Endothelial cell of umbilical vein (primary cell): ENCODE measurements around the gene SLC44A4. TPM values are rescaled to one million over a fixed set of nuclear protein-coding genes. Genes with fewer than 3 reads are reported as not detected.
A peak's percentile ranks its signal among the peaks of the same experiment; 100 is the strongest.

Source experiments
- BruUV-seq: library from RNA; stranded (reverse); fragments of 400-500 nt; replicated peaks from 2 replicates; lab custom pipeline; 2021; lab: Mats Ljungman, UMichigan
- CTCF ChIA-PET: fragments of 300-600, 350-600 bp; sonication (Branson Sonifier 250); formaldehyde crosslinking; loops from one replicate; lab custom pipeline; 2021; ENCODE audit warnings: antibody characterized with exemption, inconsistent platforms; lab: Charles Lee
- POLR2A ChIA-PET: fragments of 300-600, 350-600 bp; sonication (Branson Sonifier 250); formaldehyde crosslinking; loops from one replicate; lab custom pipeline; 2021; ENCODE audit warnings: antibody characterized with exemption, inconsistent platforms; lab: Charles Lee
- DNase-seq: peaks from one replicate; pipeline ENCODE4 v3.0.0-alpha.2; 2011; ENCODE audit warnings: low read depth, low spot score
- FAIRE-seq: peaks from 2 replicates; lab custom pipeline; 2011; peaks lifted over from hg19 to GRCh38; lab: Jason Lieb, UNC
- H2AFZ ChIP-seq: 2 replicates; pipeline ENCODE4 v1.6.0; 2012; ENCODE audit warnings: low read depth, low read length, control low read depth, inconsistent platforms
- H3K27ac ChIP-seq: 2 replicates; pipeline ENCODE4 v1.5.1; 2011; ENCODE audit warnings: low read depth, mild to moderate bottlenecking, control low read depth, low read length, moderate library complexity; ENCODE audit not compliant: insufficient read depth
- H3K27me3 ChIP-seq, 2 experiments: 2 replicates each; pipeline versions ENCODE4 v1.6.0 to v1.6.1; 2011; ENCODE audit warnings: low read length in 2 of 2, mixed read lengths in 1 of 2; ENCODE audit not compliant: control insufficient read depth in 2 of 2, insufficient read depth in 2 of 2
- H3K36me3 ChIP-seq, 2 experiments: 2 replicates in 1 of 2; 3 replicates in 1 of 2; pipeline ENCODE4 v1.5.1; 2011; ENCODE audit warnings: low read length in 2 of 2, mild to moderate bottlenecking in 1 of 2, moderate library complexity in 1 of 2; ENCODE audit not compliant: control insufficient read depth in 2 of 2, insufficient read depth in 2 of 2; ENCODE audit errors: extremely low read depth in 1 of 2
- H3K4me1 ChIP-seq: 3 replicates; pipeline ENCODE4 v1.5.1; 2011; ENCODE audit warnings: mild to moderate bottlenecking, low read length; ENCODE audit not compliant: control insufficient read depth, insufficient read depth; ENCODE audit errors: extremely low read depth
- H3K4me2 ChIP-seq: 2 replicates; pipeline ENCODE4 v1.6.1; 2011; ENCODE audit warnings: low read length, control low read depth, mixed read lengths; ENCODE audit not compliant: insufficient read depth
- H3K4me3 ChIP-seq, 3 experiments: fragments of 200-600 bp in 1 of 3; sonication (generic), shearing (Covaris generic) in 1 of 3; replicated peaks in 1 of 3; 2 replicates each; pipeline ENCODE4 v1.5.1; 2011 to 2016; ENCODE audit warnings: control low read depth in 3 of 3, low read length in 3 of 3, mild to moderate bottlenecking in 2 of 3, inconsistent platforms in 1 of 3, low read depth in 1 of 3, moderate library complexity in 1 of 3; ENCODE audit not compliant: insufficient read depth in 1 of 3
- H3K79me2 ChIP-seq: 2 replicates; pipeline ENCODE4 v1.6.0; 2012; ENCODE audit warnings: low read length, inconsistent platforms; ENCODE audit not compliant: control insufficient read depth, insufficient read depth
- H3K9ac ChIP-seq: replicated peaks from 2 replicates; pipeline ENCODE3; 2011; ENCODE audit warnings: low read length, control low read depth; ENCODE audit not compliant: insufficient read depth; ENCODE audit errors: extremely low read depth
- H3K9me1 ChIP-seq: replicated peaks from 3 replicates; pipeline ENCODE4 v1.6.0; 2011; ENCODE audit warnings: mild to moderate bottlenecking, low read length; ENCODE audit not compliant: control insufficient read depth, insufficient read depth; ENCODE audit errors: extremely low read depth
- H3K9me3 ChIP-seq: replicated peaks from 2 replicates; pipeline ENCODE4 v1.5.1; 2012; ENCODE audit warnings: low read length, inconsistent platforms; ENCODE audit not compliant: control insufficient read depth, insufficient read depth
- H4K20me1 ChIP-seq: replicated peaks from 2 replicates; pipeline ENCODE3; 2011; ENCODE audit warnings: mild to moderate bottlenecking, low read length; ENCODE audit not compliant: control insufficient read depth, insufficient read depth; ENCODE audit errors: extremely low read depth
- EZH2 ChIP-seq: IDR thresholded peaks from 2 replicates; pipeline ENCODE4 v1.6.1; 2012; ENCODE audit warnings: borderline replicate concordance, low read depth, mild to moderate bottlenecking, moderate library complexity, low read length, inconsistent platforms; ENCODE audit not compliant: severe bottlenecking
- FOS ChIP-seq: IDR thresholded peaks from 2 replicates; pipeline ENCODE4 v1.6.1; 2011; ENCODE audit warnings: mild to moderate bottlenecking, low read length, moderate library complexity, borderline replicate concordance; ENCODE audit not compliant: insufficient read depth
- GATA2 ChIP-seq: IDR thresholded peaks from 2 replicates; pipeline ENCODE4 v1.7.0; 2011; ENCODE audit warnings: low read depth, mild to moderate bottlenecking, moderate library complexity, mixed read lengths, low read length; ENCODE audit not compliant: insufficient read length, insufficient read depth
- JUN ChIP-seq: IDR thresholded peaks from 2 replicates; pipeline ENCODE4 v1.6.1; 2011; ENCODE audit warnings: borderline replicate concordance, low read depth; ENCODE audit not compliant: insufficient read length, insufficient read depth
- MAX ChIP-seq: IDR thresholded peaks from 2 replicates; pipeline ENCODE4 v1.6.1; 2011; ENCODE audit not compliant: insufficient read depth, insufficient read length
- MYC ChIP-seq: IDR thresholded peaks from one replicate; pipeline ENCODE4 v1.6.1; 2011; ENCODE audit warnings: mild to moderate bottlenecking, low read depth, low read length
- POLR2A ChIP-seq: IDR thresholded peaks from 2 replicates; pipeline ENCODE4 v1.6.1; 2012; ENCODE audit warnings: low read depth, mild to moderate bottlenecking, control low read depth, low read length
- POLR2AphosphoS5 ChIP-seq: IDR thresholded peaks from 2 replicates; pipeline ENCODE4 v1.6.1; 2012; ENCODE audit warnings: low read depth, mild to moderate bottlenecking, control low read depth, low read length, moderate library complexity; ENCODE audit not compliant: insufficient read depth
- dilution Hi-C: fragments of 300-500 bp; cut with MboI; formaldehyde crosslinking; loops from one replicate; pipeline ENCODE4 v1.15.0; 2019; ENCODE audit warnings: low sequenced_read_pairs; ENCODE audit not compliant: extremely low pct_ligation_motif_present
- intact Hi-C: fragments of 100-400 bp; cut with micrococcal nuclease; formaldehyde crosslinking; loops from one replicate; pipeline ENCODE4 v1.10.0; 2022
- polyA plus RNA-seq, 4 experiments: library from polyadenylated mRNA; depleted of rRNA in 3 of 4; stranded (reverse) in 3 of 4; unstranded in 1 of 4; fragments of >200 nt; gene quantifications; 2 replicates each; pipeline versions ENCODE4 v1.2.1 to v1.2.3, GENCODE V29; 2011 to 2012; ENCODE audit warnings: missing spikeins in 1 of 4
- total RNA-seq: library from RNA; stranded (reverse); gene quantifications from 2 replicates; pipeline ENCODE4 v1.2.3, GENCODE V29; 2021
- TF ChIP-seq, protein P1 (sequence below), 2 donors: IDR thresholded peaks; 1 replicate in 1 of 2; 2 replicates in 1 of 2; pipeline ENCODE4 v1.5.1; 2011; ENCODE audit warnings: low read length in 2 of 2, mild to moderate bottlenecking in 2 of 2, moderate library complexity in 2 of 2, control low read depth in 1 of 2, inconsistent platforms in 1 of 2, low read depth in 1 of 2; ENCODE audit not compliant: insufficient read depth in 1 of 2; ENCODE audit errors: extremely low read depth in 1 of 2

The SLC44A4 gene
- total and polyA plus RNA-seq, 2 donors (not counting 3 experiments of a cell fraction or from before 2014, with no cell fraction given) = 0.84 to 1.1 TPM

DNA sequence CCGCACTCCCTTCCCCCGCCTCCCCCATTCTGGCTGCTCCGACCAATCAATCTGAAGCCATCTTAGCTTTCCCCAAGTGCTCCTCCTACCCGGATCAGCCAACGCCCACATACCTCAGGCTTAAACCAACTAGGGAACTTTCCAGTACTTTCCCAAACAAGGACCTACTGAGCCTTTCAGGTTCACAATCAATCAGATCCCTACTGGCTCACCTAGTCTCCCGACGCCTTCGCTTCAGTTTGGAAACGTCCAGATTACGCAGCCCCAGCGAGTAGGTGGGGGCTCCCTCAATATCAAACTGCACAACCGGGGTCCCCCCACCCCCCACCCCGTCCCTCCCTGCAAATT lies 64.1 kb downstream of the SLC44A4 start:
- Histone ChIP-seq H3K9me1 (no peaks in the 10 kb centered on the region), H3K27me3 (no peaks in the 10 kb centered on the region), H3K9me3 (no peaks in the 10 kb centered on the region), H3K4me2 (peak overlapping the region; percentile 54), H3K4me1 (peaks cover 21% of the 10 kb centered on the region), H3K9ac (peak overlapping the region; percentile 30), H2AFZ (peak overlapping the region; percentile 14), H4K20me1 (no peaks in the 10 kb centered on the region), H3K36me3 (no peaks in the 10 kb centered on the region), H3K27ac (peak overlapping the region; percentile 65), H3K4me3 (peak overlapping the region; percentile 33 to 83 (median 37)), H3K79me2 (peaks cover 16% of the 10 kb centered on the region)
- dilution Hi-C loops = no loop called here
- FAIRE-seq (no peak), DNase-seq (peak; percentile 96)
- intact Hi-C loops = loop anchor here (2.0 kb wide), 1 partner anchor 20 kb away; the partner anchor contains the start of gene VARS1
- POLR2A ChIA-PET = interaction anchor here (0.6 to 2.3 kb wide), 13 partner anchors 8 to 156 kb away, joined by 3 to 43 read pairs (median 4); partner anchors contain the start of genes HSPA1B, LSM2, MSH5 and NEU1
- CTCF ChIA-PET = interaction anchor here (0.6 to 3.3 kb wide), 10 partner anchors 8 to 133 kb away, joined by 3 to 18 read pairs (median 4); partner anchors contain the start of genes HSPA1B, LSM2, LY6G5C and VARS1
- BruUV-seq = no TSS peak
- peak; percentile 18 for TF ChIP-seq POLR2A
- TF ChIP-seq FOS = no peak

DNA sequence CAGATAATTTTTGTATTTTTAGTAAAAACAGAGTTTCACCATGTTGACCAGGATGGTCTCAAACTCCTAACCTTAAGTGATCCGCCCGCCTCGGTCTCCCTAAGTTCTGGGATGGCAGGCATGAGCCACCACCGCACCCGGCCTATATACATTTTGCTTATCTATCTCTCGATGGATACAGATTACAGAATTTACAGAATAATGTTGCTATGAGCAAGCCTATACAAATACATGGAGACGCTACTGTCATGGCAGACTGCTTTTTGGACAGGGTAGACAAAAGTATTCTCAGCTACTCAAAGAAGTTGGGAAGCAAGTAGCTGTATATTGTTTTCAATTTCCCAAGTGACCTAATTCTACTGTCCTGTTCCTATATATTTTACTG lies 65.3 kb downstream of the SLC44A4 start:
- Histone ChIP-seq H3K36me3 (no peaks in the 10 kb centered on the region), H4K20me1 (no peaks in the 10 kb centered on the region), H3K4me2 (peak overlapping the region; percentile 79), H3K4me1 (peaks cover 20% of the 10 kb centered on the region), H2AFZ (peak overlapping the region; percentile 82), H3K9me1 (no peaks in the 10 kb centered on the region), H3K9ac (peak overlapping the region; percentile 54), H3K79me2 (peaks cover 13% of the 10 kb centered on the region), H3K9me3 (no peaks in the 10 kb centered on the region), H3K27me3 (no peaks in the 10 kb centered on the region), H3K4me3 (no peak overlapping the region), H3K27ac (no peak overlapping the region)
- FAIRE-seq (peak; percentile 62), DNase-seq (no peak)
- intact Hi-C loops (no loop called here), dilution Hi-C loops (no loop called here)
- BruUV-seq = no TSS peak
- CTCF ChIA-PET = interaction anchor here (1.0 to 3.3 kb wide), 6 partner anchors 14 to 84 kb away, joined by 3 to 18 read pairs (median 8); partner anchors contain the start of genes HSPA1B and VARS1
- TF ChIP-seq FOS = no peak
- TF ChIP-seq EZH2 = no peak
- TF ChIP-seq POLR2AphosphoS5 = no peak
- TF ChIP-seq JUN = no peak
- TF ChIP-seq POLR2A = no peak
- no peak for TF ChIP-seq MAX
- no peak for TF ChIP-seq GATA2
- TF ChIP-seq MYC = no peak
- TF ChIP-seq, protein P1, sequence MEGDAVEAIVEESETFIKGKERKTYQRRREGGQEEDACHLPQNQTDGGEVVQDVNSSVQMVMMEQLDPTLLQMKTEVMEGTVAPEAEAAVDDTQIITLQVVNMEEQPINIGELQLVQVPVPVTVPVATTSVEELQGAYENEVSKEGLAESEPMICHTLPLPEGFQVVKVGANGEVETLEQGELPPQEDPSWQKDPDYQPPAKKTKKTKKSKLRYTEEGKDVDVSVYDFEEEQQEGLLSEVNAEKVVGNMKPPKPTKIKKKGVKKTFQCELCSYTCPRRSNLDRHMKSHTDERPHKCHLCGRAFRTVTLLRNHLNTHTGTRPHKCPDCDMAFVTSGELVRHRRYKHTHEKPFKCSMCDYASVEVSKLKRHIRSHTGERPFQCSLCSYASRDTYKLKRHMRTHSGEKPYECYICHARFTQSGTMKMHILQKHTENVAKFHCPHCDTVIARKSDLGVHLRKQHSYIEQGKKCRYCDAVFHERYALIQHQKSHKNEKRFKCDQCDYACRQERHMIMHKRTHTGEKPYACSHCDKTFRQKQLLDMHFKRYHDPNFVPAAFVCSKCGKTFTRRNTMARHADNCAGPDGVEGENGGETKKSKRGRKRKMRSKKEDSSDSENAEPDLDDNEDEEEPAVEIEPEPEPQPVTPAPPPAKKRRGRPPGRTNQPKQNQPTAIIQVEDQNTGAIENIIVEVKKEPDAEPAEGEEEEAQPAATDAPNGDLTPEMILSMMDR (IDR thresholded peaks at IDR 0.05; ENCODE audit: extremely low read depth in 1 of 2, insufficient read depth in 1 of 2, low read depth in 1 of 2, low read length in 2 of 2) = no peak
- POLR2A ChIA-PET = interaction anchor here (1.4 to 2.3 kb wide), 3 partner anchors 13 to 76 kb away, joined by 6 to 43 read pairs (median 11); partner anchors contain the start of gene HSPA1B
